H9 (cell line): ENCODE data around the gene PDCD2. TPM values are rescaled to one million over a fixed set of nuclear protein-coding genes. Genes with fewer than 3 reads are reported as not detected.

Source experiments
- DNase-seq: peaks from one replicate; pipeline ENCODE4 v3.0.0-alpha.2; 2017
- H2AFZ ChIP-seq: one replicate; pipeline ENCODE4 v1.6.1; 2013; ENCODE audit warnings: mild to moderate bottlenecking, low read length, control low read depth, moderate library complexity
- H2AK5ac ChIP-seq: 2 replicates; pipeline ENCODE4 v1.6.1; 2013; ENCODE audit warnings: low read length, control low read depth, mixed read lengths; ENCODE audit not compliant: insufficient read length
- H2BK120ac ChIP-seq: one replicate; pipeline ENCODE4 v1.6.1; 2013; ENCODE audit warnings: low read depth, mild to moderate bottlenecking, low read length, control low read depth, inconsistent platforms; ENCODE audit not compliant: poor library complexity, severe bottlenecking
- H2BK12ac ChIP-seq: 2 replicates; pipeline ENCODE4 v1.6.1; 2013; ENCODE audit warnings: low read length, control low read depth, mixed read lengths, low read depth; ENCODE audit not compliant: insufficient read length
- H2BK15ac ChIP-seq: 2 replicates; pipeline ENCODE4 v1.6.1; 2013; ENCODE audit warnings: low read depth, low read length, control low read depth
- H2BK20ac ChIP-seq: one replicate; pipeline ENCODE4 v1.6.1; 2013; ENCODE audit warnings: low read depth, mild to moderate bottlenecking, low read length, control low read depth, inconsistent platforms; ENCODE audit not compliant: poor library complexity, severe bottlenecking
- H2BK5ac ChIP-seq: 2 replicates; pipeline ENCODE4 v1.6.1; 2013; ENCODE audit warnings: low read length, control low read depth, mixed read lengths; ENCODE audit not compliant: insufficient read length
- H3K14ac ChIP-seq: 2 replicates; pipeline ENCODE4 v1.6.1; 2013; ENCODE audit warnings: low read length, control low read depth; ENCODE audit not compliant: insufficient read depth
- H3K18ac ChIP-seq: 2 replicates; pipeline ENCODE4 v1.6.1; 2013; ENCODE audit warnings: low read depth, mild to moderate bottlenecking, mixed read lengths, low read length, control low read depth; ENCODE audit not compliant: insufficient read length
- H3K23ac ChIP-seq: 2 replicates; pipeline ENCODE4 v1.6.1; 2013; ENCODE audit warnings: low read length, control low read depth, mixed read lengths, low read depth; ENCODE audit not compliant: insufficient read length
- H3K23me2 ChIP-seq: 2 replicates; pipeline ENCODE4 v1.6.1; 2013; ENCODE audit warnings: low read depth, mild to moderate bottlenecking, mixed read lengths, low read length, control low read depth; ENCODE audit not compliant: insufficient read length, poor library complexity, severe bottlenecking
- H3K27ac ChIP-seq: 2 replicates; pipeline ENCODE4 v1.5.1; 2013; ENCODE audit warnings: low read length, control low read depth, mixed read lengths, low read depth; ENCODE audit not compliant: insufficient read length
- H3K27me3 ChIP-seq: 2 replicates; pipeline ENCODE4 v1.6.1; 2013; ENCODE audit warnings: low read length, control low read depth, inconsistent platforms; ENCODE audit not compliant: insufficient read depth
- H3K4ac ChIP-seq: 2 replicates; pipeline ENCODE4 v1.6.1; 2013; ENCODE audit warnings: low read depth, mild to moderate bottlenecking, control low read depth, inconsistent platforms, low read length, moderate library complexity
- H3K4me1 ChIP-seq: 2 replicates; pipeline ENCODE4 v1.6.1; 2013; ENCODE audit warnings: low read length, control low read depth, inconsistent platforms; ENCODE audit not compliant: insufficient read depth
- H3K4me2 ChIP-seq: 2 replicates; pipeline ENCODE4 v1.6.1; 2013; ENCODE audit warnings: low read length, control low read depth, mixed read lengths; ENCODE audit not compliant: insufficient read length, insufficient read depth
- H3K56ac ChIP-seq: 2 replicates; pipeline ENCODE4 v1.6.1; 2013; ENCODE audit warnings: low read depth, mild to moderate bottlenecking, mixed read lengths, low read length, control low read depth; ENCODE audit not compliant: insufficient read length
- H3K79me1 ChIP-seq: 2 replicates; pipeline ENCODE4 v1.6.1; 2013; ENCODE audit warnings: low read depth, mild to moderate bottlenecking, moderate library complexity, low read length, control low read depth, inconsistent platforms; ENCODE audit not compliant: insufficient read depth, poor library complexity, severe bottlenecking
- H3K79me2 ChIP-seq: 2 replicates; pipeline ENCODE4 v1.6.1; 2013; ENCODE audit warnings: low read length, control low read depth, inconsistent platforms; ENCODE audit not compliant: insufficient read depth
- H3K9ac ChIP-seq: 2 replicates; pipeline ENCODE4 v1.6.1; 2013; ENCODE audit warnings: low read length, control low read depth, mixed read lengths; ENCODE audit not compliant: insufficient read length; ENCODE audit errors: extremely low read depth
- H3K9me3 ChIP-seq: one replicate; pipeline ENCODE4 v1.6.1; 2013; ENCODE audit warnings: low read depth, low read length, inconsistent platforms; ENCODE audit not compliant: control insufficient read depth
- H3T11ph ChIP-seq: one replicate; pipeline ENCODE4 v1.6.1; 2013; ENCODE audit warnings: mild to moderate bottlenecking, low read length, control low read depth, inconsistent platforms
- H4K20me1 ChIP-seq: one replicate; pipeline ENCODE4 v1.6.1; 2013; ENCODE audit not compliant: control insufficient read depth, insufficient read length, insufficient read depth
- H4K5ac ChIP-seq: 2 replicates; pipeline ENCODE4 v1.6.1; 2013; ENCODE audit warnings: low read depth, mild to moderate bottlenecking, mixed read lengths, low read length, control low read depth; ENCODE audit not compliant: insufficient read length
- H4K8ac ChIP-seq: replicated peaks from 2 replicates; pipeline ENCODE4 v1.6.1; 2013; ENCODE audit warnings: low read length, control low read depth, mixed read lengths, low read depth; ENCODE audit not compliant: insufficient read length
- H4K91ac ChIP-seq: 2 replicates; pipeline ENCODE4 v1.6.1; 2013; ENCODE audit warnings: low read depth, mild to moderate bottlenecking, moderate library complexity, mixed read lengths, low read length, control low read depth; ENCODE audit not compliant: insufficient read length
- H3K27ac Mint-ChIP-seq, 3 experiments: 2 replicates in 2 of 3; 3 replicates in 1 of 3; pipeline ENCODE4 v1.8.0; 2020 to 2021; ENCODE audit warnings: mixed read lengths in 3 of 3, mild to moderate bottlenecking in 1 of 3, moderate library complexity in 1 of 3
- H3K27me3 Mint-ChIP-seq: 2 replicates; pipeline ENCODE4 v1.8.0; 2021; ENCODE audit warnings: low read depth, mild to moderate bottlenecking, moderate library complexity, mixed read lengths
- H3K36me3 Mint-ChIP-seq, 3 experiments: 2 replicates in 2 of 3; 3 replicates in 1 of 3; pipeline ENCODE4 v1.8.0; 2020 to 2021; ENCODE audit warnings: low read depth in 3 of 3, mixed read lengths in 3 of 3; ENCODE audit not compliant: insufficient read depth in 1 of 3
- H3K4me1 Mint-ChIP-seq, 2 experiments: 2 replicates each; pipeline ENCODE4 v1.8.0; 2020; ENCODE audit warnings: mixed read lengths in 2 of 2
- H3K4me3 Mint-ChIP-seq, 2 experiments: 2 replicates in 1 of 2; 3 replicates in 1 of 2; pipeline ENCODE4 v1.8.0; 2020 to 2021; ENCODE audit warnings: mild to moderate bottlenecking in 2 of 2, mixed read lengths in 2 of 2, moderate library complexity in 1 of 2
- H3K9me3 Mint-ChIP-seq, 2 experiments: 2 replicates in 1 of 2; 3 replicates in 1 of 2; pipeline ENCODE4 v1.8.0; 2020; ENCODE audit warnings: mild to moderate bottlenecking in 2 of 2, mixed read lengths in 2 of 2, moderate library complexity in 1 of 2
- CTCF ChIP-seq: fragments of 200-600 bp; sonication (generic); conservative IDR thresholded peaks from 3 replicates; pipeline ENCODE4 v1.8.0; 2021; ENCODE audit warnings: antibody characterized with exemption, mild to moderate bottlenecking
- WGBS: extraction: QIAGEN DNeasy Blood & Tissue Kit; methylation state at CpG from one replicate; pipeline ENCODE4 v1.1.7; 2013; ENCODE audit warnings: missing lambda C conversion rate, low lambda C conversion rate, mixed read lengths; ENCODE audit not compliant: insufficient read length; ENCODE audit errors: extremely low coverage; 5-methylcytosine and 5-hydroxymethylcytosine counted together
- total RNA-seq: library from RNA; stranded (reverse); gene quantifications from 2 replicates; pipeline ENCODE4 v1.2.1, GENCODE V29; 2021

Gene PDCD2
- total RNA-seq, 1 experiment from 2014 or later, result 78.5 TPM

GRCh38 chr6:170525795-170526194 is 58.6 kb downstream of the PDCD2 start:
- Histone ChIP-seq H3K18ac (no peak overlapping the region), H4K91ac (no peak overlapping the region), H3K14ac (no peak overlapping the region), H3K4me1 (no peaks in the 10 kb centered on the region), H3K23me2 (no peaks in the 10 kb centered on the region), H4K8ac (no peak overlapping the region), H2AK5ac (no peak overlapping the region), H2BK5ac (no peak overlapping the region), H4K5ac (no peak overlapping the region), H3K9ac (no peak overlapping the region), H3K79me1 (no peaks in the 10 kb centered on the region), H2BK12ac (no peak overlapping the region), H4K20me1 (no peaks in the 10 kb centered on the region), H3K23ac (no peak overlapping the region), H2BK120ac (no peak overlapping the region), H3K9me3 (no peaks in the 10 kb centered on the region), H3K27ac (no peak overlapping the region), H3T11ph (no peak overlapping the region), H3K27me3 (no peaks in the 10 kb centered on the region), H2BK20ac (no peak overlapping the region), H3K4ac (no peak overlapping the region), H2AFZ (no peak overlapping the region), H3K56ac (no peak overlapping the region), H2BK15ac (no peak overlapping the region), H3K79me2 (no peaks in the 10 kb centered on the region), H3K4me2 (no peak overlapping the region)
- H3K4me1 Mint-ChIP-seq, result peaks cover 10 to 12% of the 10 kb centered on the region in 2 experiments
- peak overlapping the region in 1 of 3 experiments; percentile 47; a peak in 2 of 7 replicates for H3K27ac Mint-ChIP-seq
- no peak for DNase-seq
- H3K27me3 Mint-ChIP-seq, result no peaks in the 10 kb centered on the region; the same call in 1 of the 2 replicates
- H3K36me3 Mint-ChIP-seq, result no peaks in the 10 kb centered on the region; a peak in 1 of 7 replicates
- no peak overlapping the region for H3K4me3 Mint-ChIP-seq
- no peak for TF ChIP-seq CTCF
- H3K9me3 Mint-ChIP-seq, result no peaks in the 10 kb centered on the region
- WGBS, result 100% methylated on average over 2 of the region's 7 CpGs

Other genes starting within 250 kb of the PDCD2 start
- 245 and 252 TPM in 2 replicates for gene PSMB1, start 31.3 kb downstream of the PDCD2 start, total RNA-seq
- gene TBP, start 30.3 kb downstream of the PDCD2 start, total RNA-seq, result 22.6 and 24.3 TPM in 2 replicates